Left ventricle myocardium inferior (tissue), 1 donor: ENCODE data around the gene TRIM75. TPM values are rescaled to one million over a fixed set of nuclear protein-coding genes. Genes with fewer than 3 reads are reported as not detected.

Experiments used
- DNase-seq: peaks from one replicate; pipeline ENCODE4 v3.0.0-alpha.2; 2020
- H3K27ac ChIP-seq: fragments of 200-600 bp; replicated peaks from 2 replicates; pipeline ENCODE4 v1.8.0; 2021
- H3K27me3 ChIP-seq: fragments of 200-600 bp; 2 replicates; pipeline ENCODE4 v1.8.0; 2021; ENCODE audit warnings: low read depth
- H3K36me3 ChIP-seq: fragments of 200-600 bp; 2 replicates; pipeline ENCODE4 v1.8.0; 2021
- H3K4me1 ChIP-seq: fragments of 200-600 bp; 2 replicates; pipeline ENCODE4 v1.8.0; 2021
- H3K4me3 ChIP-seq: fragments of 200-600 bp; 2 replicates; pipeline ENCODE4 v1.8.0; 2021; ENCODE audit warnings: mild to moderate bottlenecking, moderate library complexity
- H3K9me3 ChIP-seq: fragments of 200-600 bp; replicated peaks from 2 replicates; pipeline ENCODE4 v1.8.0; 2021
- intact Hi-C: fragments of 100-400 bp; cut with micrococcal nuclease; formaldehyde crosslinking; loops from one replicate; pipeline ENCODE4 v1.11.0; 2022
- total RNA-seq: library from RNA; stranded (reverse); fragmentation: NEBNext Ultra II Directional; extraction: Animal tissue kit (Norgen Biotek cat#: 25700); gene quantifications from one replicate; pipeline ENCODE4 v1.2.1, GENCODE V29; 2021
- TF ChIP-seq, protein P1 (sequence below): fragments of 200-600 bp; IDR thresholded peaks from 2 replicates; pipeline ENCODE4 v1.8.0; 2021; ENCODE audit warnings: antibody characterized with exemption, mild to moderate bottlenecking, borderline replicate concordance
- donor health status: DM: no; HTN: yes; CAD: no; lungs with severe emphysema.

TRIM75 gene
- total RNA-seq, 1 donor from 2014 or later = not detected

DNA sequence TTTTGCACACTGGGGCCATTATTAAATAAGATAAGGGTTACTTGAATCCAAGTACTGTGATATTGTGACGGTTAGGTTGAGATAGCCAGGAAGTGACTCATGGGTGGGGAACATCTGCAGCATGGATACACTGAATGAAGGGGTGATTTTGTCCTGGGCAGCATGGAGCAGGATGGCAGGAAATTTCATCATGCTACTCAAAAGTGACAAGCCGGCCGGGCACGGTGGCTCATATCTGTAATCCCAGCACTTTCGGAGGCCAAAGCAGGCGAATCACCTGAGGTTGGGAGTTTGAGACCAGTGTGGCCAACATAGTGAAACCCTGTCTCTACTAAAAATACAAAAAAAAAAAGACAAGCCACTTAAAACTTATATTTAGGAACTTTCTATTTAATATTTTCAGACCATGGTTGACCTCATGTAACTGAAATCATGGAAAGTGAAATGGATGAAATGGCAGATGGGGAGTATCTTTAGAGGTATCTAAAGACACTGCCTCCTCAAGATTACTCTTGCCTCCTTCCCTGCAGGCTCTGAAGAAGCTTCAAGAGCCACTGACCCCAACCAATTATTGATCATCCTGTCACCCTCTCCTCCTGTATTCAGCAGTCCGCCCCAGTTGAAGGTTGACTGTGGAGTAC, 25.8 kb upstream of the TRIM75 start:
- no peaks in the 10 kb centered on the region for H3K36me3 ChIP-seq
- intact Hi-C loops = no loop called here
- TF ChIP-seq, protein P1, sequence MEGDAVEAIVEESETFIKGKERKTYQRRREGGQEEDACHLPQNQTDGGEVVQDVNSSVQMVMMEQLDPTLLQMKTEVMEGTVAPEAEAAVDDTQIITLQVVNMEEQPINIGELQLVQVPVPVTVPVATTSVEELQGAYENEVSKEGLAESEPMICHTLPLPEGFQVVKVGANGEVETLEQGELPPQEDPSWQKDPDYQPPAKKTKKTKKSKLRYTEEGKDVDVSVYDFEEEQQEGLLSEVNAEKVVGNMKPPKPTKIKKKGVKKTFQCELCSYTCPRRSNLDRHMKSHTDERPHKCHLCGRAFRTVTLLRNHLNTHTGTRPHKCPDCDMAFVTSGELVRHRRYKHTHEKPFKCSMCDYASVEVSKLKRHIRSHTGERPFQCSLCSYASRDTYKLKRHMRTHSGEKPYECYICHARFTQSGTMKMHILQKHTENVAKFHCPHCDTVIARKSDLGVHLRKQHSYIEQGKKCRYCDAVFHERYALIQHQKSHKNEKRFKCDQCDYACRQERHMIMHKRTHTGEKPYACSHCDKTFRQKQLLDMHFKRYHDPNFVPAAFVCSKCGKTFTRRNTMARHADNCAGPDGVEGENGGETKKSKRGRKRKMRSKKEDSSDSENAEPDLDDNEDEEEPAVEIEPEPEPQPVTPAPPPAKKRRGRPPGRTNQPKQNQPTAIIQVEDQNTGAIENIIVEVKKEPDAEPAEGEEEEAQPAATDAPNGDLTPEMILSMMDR = no peak

DNA sequence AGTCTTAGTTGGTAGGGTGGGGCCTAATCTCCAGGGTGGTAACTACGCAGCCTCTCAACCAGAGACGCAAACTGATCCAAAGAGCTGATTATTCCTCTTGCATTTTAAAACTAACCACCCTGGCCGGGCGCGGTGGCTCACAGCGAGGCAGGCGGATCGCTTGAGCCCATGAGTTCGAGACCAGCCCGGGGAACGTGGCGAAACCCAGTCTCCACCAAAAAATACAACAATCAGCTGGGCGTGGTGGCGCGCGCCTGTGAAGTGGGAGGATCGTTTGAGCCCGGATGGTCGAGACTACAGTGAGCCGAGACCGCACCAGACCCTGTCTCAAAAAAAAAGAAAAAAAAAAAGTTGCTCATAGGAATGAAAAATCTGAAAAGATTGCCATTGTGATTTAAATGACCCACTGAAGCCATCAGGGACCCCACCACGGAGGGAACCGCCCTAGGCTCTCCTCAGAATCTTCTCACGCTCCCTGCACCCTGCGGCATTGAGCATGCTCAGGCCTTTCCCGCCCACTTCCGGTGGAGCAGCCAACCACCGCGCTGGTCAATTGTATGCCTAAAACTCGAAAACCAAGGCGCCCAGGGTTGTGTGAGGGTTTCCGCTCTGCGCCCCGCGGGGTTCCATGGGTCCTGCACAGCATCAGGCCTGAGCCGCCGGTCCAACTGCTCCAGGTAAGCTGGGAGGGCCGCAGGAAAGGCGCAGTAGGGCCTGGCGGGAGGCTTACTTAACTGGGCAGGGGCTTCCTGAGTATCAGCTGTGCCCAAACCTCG, 22.0 kb upstream of the TRIM75 start, which contains the start of gene TRIM60:
Gene TRIM60, plus strand, starts transcription at position 564 of the 776 bp plus-strand sequence. CDS start 8,074 bp downstream, outside the sequence.
- TF ChIP-seq, protein P1 = no peak
- peaks cover 15% of the 10 kb centered on the region for H3K9me3 ChIP-seq
- H3K27me3 ChIP-seq = no peaks in the 10 kb centered on the region
- no peak within 1 kb of the TSS for H3K27ac ChIP-seq
- no peaks in the 10 kb centered on the region for H3K4me1 ChIP-seq
- no peak for DNase-seq
- H3K36me3 ChIP-seq = no peaks in the 10 kb centered on the region
- H3K4me3 ChIP-seq = no peak within 1 kb of the TSS
- intact Hi-C loops = no loop called here

More for the DNA sequence above, 25.8 kb upstream of the TRIM75 start:
- no peak overlapping the region for H3K4me3 ChIP-seq
- no peaks in the 10 kb centered on the region for H3K4me1 ChIP-seq
- no peaks in the 10 kb centered on the region for H3K27me3 ChIP-seq
- no peak for DNase-seq
- no peak overlapping the region for H3K27ac ChIP-seq
- H3K9me3 ChIP-seq = peaks cover 15% of the 10 kb centered on the region

DNA sequence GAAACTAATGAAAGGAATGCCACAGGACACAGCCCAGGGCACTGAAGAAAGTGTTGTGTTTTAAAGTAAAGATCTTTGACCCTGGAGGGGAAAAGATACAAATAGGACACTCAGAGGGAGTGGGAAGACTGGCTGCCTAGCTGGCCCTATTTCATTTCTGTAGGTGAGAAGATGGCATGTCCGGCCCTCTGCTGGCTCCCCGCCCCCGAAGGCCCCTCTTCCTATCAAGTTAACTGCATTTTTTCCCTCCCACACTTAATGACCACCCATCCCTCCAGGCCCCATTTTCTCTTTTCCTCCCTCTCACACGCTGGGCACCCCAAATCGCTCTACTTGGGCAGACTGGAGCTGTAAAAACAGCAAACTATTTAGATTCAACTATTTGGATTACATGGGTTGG, 5.5 kb upstream of the TRIM75 start:
- Histone ChIP-seq H3K36me3 (no peaks in the 10 kb centered on the region), H3K4me3 (no peak overlapping the region), H3K27me3 (peaks cover 12% of the 10 kb centered on the region), H3K4me1 (no peaks in the 10 kb centered on the region), H3K27ac (no peak overlapping the region), H3K9me3 (no peaks in the 10 kb centered on the region)
- TF ChIP-seq, protein P1 = no peak
- intact Hi-C loops = no loop called here
- no peak for DNase-seq

DNA sequence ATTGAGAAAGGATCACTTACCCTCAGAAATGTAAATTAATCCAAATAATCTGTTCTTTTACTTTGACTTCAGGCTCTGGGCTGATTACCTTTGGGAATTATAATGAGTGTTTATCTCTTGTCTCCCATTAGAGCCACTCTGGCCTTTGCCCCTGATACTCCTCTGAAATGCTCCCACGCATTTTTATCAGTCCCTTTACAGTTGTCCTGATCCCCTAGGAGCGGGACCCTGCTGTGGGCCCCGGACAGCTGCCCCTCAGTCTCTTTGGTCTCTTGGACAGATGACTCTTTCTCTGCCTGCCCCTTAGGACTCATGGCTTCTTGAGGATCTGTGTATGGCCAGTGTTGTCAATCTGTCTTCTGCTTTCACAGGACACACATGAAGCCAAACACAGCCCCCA, 1.0 kb upstream of the TRIM75 start:
- intact Hi-C loops = no loop called here
- no peaks in the 10 kb centered on the region for H3K4me1 ChIP-seq
- TF ChIP-seq, protein P1 = no peak
- H3K4me3 ChIP-seq = no peak overlapping the region
- no peaks in the 10 kb centered on the region for H3K9me3 ChIP-seq
- no peaks in the 10 kb centered on the region for H3K36me3 ChIP-seq
- no peak overlapping the region for H3K27ac ChIP-seq
- peaks cover 12% of the 10 kb centered on the region for H3K27me3 ChIP-seq
- DNase-seq = no peak

DNA sequence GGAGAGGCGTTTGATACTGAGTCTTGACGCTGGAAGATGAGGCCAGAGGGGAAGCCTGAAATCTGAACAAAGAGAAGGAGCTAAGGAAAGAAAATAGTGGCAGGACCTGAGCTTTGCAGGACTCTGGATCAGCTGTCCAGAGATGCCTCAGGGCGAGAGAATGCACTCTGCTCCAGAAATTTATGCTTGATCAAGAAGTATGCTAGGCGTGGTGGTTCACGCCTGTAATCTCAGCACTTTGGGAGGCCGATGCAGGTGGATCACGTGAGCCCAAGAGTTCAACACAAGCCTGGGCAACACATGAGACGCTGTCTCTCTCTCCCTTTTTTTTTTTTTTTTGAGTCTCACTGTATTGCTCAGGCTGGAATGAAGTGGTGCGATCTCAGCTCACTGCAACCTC, 1.9 kb downstream of the TRIM75 start:
- Histone ChIP-seq H3K4me3 (no peak overlapping the region), H3K27ac (no peak overlapping the region), H3K9me3 (no peaks in the 10 kb centered on the region), H3K27me3 (peaks cover 12% of the 10 kb centered on the region), H3K36me3 (no peaks in the 10 kb centered on the region), H3K4me1 (no peaks in the 10 kb centered on the region)
- intact Hi-C loops = no loop called here
- TF ChIP-seq, protein P1 = no peak
- DNase-seq = no peak
